Activated T-helper 2 cell treated with anti-CD3 and anti-CD28 coated beads, Interferon-gamma antibody, Interleukin-2, Interleukin-4, amounts not matched to agents 10 μg/mL and 5 μg/mL and 100 μg/mL, durations not matched to agents 14 hours and 24 hours and 36 hours (primary cell): ENCODE data around the gene SKOR1. TPM values are rescaled to one million over a fixed set of nuclear protein-coding genes. Genes with fewer than 3 reads are reported as not detected.

Source experiments
- DNase-seq: peaks from one replicate; pipeline ENCODE4 v3.0.0; 2021; ENCODE audit warnings: low spot score
- H3K27ac Mint-ChIP-seq: one replicate; pipeline ENCODE4 v1.8.0; 2021; ENCODE audit warnings: mixed read lengths
- H3K27me3 Mint-ChIP-seq: one replicate; pipeline ENCODE4 v1.8.0; 2021; ENCODE audit warnings: low read depth, mixed read lengths
- H3K36me3 Mint-ChIP-seq: one replicate; pipeline ENCODE4 v1.8.0; 2021; ENCODE audit warnings: low read depth, mixed read lengths
- H3K4me1 Mint-ChIP-seq: one replicate; pipeline ENCODE4 v1.8.0; 2021; ENCODE audit warnings: low read depth, mixed read lengths
- H3K4me3 Mint-ChIP-seq: one replicate; pipeline ENCODE4 v1.8.0; 2021; ENCODE audit warnings: low read depth, mild to moderate bottlenecking, moderate library complexity, mixed read lengths
- H3K9me3 Mint-ChIP-seq: one replicate; pipeline ENCODE4 v1.8.0; 2021; ENCODE audit warnings: mixed read lengths
- intact Hi-C: fragments of 100-400 bp; cut with micrococcal nuclease; formaldehyde crosslinking; loops from one replicate; pipeline ENCODE4 v1.15.1; 2023
- total RNA-seq: library from RNA; stranded (reverse); gene quantifications from 2 replicates; pipeline ENCODE4 v1.2.3, GENCODE V29; 2022

The SKOR1 gene
- total RNA-seq, 1 donor from 2014 or later: 0.21 TPM

DNA sequence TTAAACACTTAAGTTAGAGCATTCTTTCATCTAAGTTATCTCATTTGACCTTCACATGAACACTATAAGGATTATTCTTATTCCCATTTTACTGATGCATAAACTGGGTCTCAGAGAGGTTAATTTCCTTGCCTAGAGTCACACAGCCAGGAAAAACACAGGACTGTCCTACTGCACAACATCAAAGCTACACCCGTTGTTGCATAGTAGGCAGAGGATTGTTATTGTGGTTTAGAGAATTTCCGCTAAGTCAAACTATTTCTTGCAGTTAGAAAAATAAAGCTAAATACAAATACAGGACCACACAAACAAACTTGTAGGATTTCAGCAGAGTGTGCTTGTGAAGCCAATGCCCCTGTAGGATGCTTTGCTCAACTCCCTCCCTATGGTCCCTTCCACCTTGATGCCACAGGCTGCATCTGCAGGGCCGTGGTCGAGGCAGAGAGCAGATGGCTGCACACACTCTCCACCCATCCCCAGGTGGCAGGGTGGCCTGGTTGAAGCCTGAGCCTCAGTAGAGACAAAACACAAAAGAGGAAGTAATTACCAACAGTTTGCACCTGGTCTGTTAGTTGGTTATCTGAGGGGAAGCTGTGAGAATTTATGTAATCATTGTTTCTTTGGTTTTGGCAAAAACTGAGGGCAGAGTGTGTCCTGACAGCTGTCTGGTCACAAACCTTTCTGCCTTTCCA is 41.1 kb upstream of the SKOR1 start:
- peaks cover 19% of the 10 kb centered on the region for H3K4me1 Mint-ChIP-seq
- H3K27ac Mint-ChIP-seq: no peak overlapping the region
- DNase-seq: no peak
- H3K4me3 Mint-ChIP-seq: no peak overlapping the region
- intact Hi-C loops: no loop called here
- no peaks in the 10 kb centered on the region for H3K27me3 Mint-ChIP-seq
- H3K36me3 Mint-ChIP-seq: peaks cover 5% of the 10 kb centered on the region
- H3K9me3 Mint-ChIP-seq: no peaks in the 10 kb centered on the region

DNA sequence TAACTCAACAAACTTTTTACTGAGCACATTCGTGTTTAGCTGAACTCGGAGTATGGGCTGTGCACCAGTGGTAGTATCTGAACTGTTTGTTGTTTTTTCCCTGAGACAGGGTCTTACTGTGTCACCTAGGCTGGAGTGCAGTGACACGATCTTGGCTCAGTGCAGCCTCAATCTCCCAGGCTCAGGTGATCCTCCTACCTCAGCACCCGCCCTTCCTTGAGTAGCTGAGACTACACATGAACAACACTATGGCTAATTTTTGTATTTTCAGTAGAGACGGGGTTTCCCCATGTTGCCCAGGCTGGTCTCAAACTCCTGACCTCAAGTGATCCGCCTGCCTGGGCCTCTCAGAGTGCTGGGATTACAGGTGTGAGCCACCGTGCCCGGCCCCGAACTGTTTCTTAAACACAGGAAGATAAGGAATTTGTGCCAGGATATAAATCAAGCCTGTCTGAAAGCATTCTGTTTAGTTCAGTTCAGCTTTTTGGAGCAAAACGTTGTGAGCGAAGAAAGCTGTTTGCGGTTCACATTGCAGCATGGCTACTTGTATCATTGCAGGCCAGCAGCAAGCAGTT is 40.4 kb upstream of the SKOR1 start:
- intact Hi-C loops: no loop called here
- Mint-ChIP-seq H3K36me3 (peaks cover 5% of the 10 kb centered on the region), H3K4me3 (no peak overlapping the region), H3K4me1 (peaks cover 19% of the 10 kb centered on the region), H3K27ac (no peak overlapping the region), H3K9me3 (no peaks in the 10 kb centered on the region), H3K27me3 (no peaks in the 10 kb centered on the region)
- no peak for DNase-seq

DNA sequence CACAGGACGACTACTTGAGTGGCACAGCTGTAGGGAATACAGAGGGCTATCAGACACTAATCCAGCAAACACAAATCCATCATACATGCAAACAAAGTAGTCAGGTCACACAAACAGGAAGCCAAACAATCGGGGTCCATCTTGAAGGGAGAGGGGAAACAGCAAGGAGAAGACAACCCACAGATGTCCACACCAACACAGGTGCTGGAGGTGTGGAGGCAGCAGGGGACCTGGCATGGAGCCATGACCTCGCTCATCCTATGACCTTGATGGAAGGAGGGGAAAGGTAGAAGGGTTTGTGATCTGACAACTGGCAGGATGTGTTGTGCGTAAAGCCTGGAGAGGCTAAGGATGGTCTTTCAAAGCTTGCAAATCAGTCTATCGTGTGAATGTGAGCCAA is 39.9 kb upstream of the SKOR1 start:
- no peak overlapping the region for H3K27ac Mint-ChIP-seq
- H3K4me3 Mint-ChIP-seq: no peak overlapping the region
- no peaks in the 10 kb centered on the region for H3K27me3 Mint-ChIP-seq
- H3K36me3 Mint-ChIP-seq: peaks cover 5% of the 10 kb centered on the region
- intact Hi-C loops: no loop called here
- DNase-seq: no peak
- H3K9me3 Mint-ChIP-seq: no peaks in the 10 kb centered on the region
- peaks cover 19% of the 10 kb centered on the region for H3K4me1 Mint-ChIP-seq

DNA sequence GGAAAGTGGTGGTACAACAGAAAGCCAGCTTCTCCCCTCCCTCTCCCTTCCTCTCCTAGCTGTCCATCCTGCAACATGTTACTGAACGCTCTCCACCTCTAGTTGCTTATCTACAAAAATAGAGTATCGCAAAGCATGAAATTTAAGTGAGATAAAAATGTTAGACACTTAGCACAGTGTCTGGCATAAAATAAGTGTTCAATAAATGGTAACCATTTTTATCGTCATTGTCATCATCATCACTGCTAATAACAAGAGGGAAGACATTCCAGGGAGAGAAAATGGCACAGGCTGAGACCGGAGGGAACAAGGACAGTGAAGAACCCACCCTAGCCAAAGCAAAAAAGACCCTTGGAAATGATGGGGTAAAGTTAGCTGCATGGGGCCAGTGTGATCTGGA is 38.7 kb upstream of the SKOR1 start:
- Mint-ChIP-seq H3K4me3 (no peak overlapping the region), H3K4me1 (peaks cover 19% of the 10 kb centered on the region), H3K27me3 (no peaks in the 10 kb centered on the region), H3K36me3 (peaks cover 5% of the 10 kb centered on the region), H3K27ac (no peak overlapping the region), H3K9me3 (no peaks in the 10 kb centered on the region)
- intact Hi-C loops: no loop called here
- DNase-seq: no peak

DNA sequence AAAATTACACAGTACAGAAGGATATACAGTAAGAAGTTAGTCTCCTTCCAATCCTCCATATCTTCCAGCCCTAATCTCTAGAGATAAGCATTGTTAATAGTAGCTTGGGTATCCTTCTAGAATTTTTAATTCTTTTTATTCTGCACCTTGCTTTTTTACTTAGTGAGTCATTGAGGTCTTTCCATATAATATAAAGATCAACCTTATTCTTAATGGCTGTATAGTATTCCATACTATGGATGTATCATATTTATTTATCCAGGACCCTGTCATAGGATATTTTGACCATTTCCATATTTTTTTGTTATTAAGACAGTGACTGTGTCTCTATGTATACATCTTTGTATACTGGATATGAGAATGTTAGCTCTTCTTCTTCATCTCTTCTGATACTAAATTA is 36.3 kb upstream of the SKOR1 start:
- peaks cover 9% of the 10 kb centered on the region for H3K4me1 Mint-ChIP-seq
- H3K27ac Mint-ChIP-seq: no peak overlapping the region
- no peaks in the 10 kb centered on the region for H3K36me3 Mint-ChIP-seq
- H3K9me3 Mint-ChIP-seq: no peaks in the 10 kb centered on the region
- no peaks in the 10 kb centered on the region for H3K27me3 Mint-ChIP-seq
- DNase-seq: no peak
- no peak overlapping the region for H3K4me3 Mint-ChIP-seq
- intact Hi-C loops: no loop called here

DNA sequence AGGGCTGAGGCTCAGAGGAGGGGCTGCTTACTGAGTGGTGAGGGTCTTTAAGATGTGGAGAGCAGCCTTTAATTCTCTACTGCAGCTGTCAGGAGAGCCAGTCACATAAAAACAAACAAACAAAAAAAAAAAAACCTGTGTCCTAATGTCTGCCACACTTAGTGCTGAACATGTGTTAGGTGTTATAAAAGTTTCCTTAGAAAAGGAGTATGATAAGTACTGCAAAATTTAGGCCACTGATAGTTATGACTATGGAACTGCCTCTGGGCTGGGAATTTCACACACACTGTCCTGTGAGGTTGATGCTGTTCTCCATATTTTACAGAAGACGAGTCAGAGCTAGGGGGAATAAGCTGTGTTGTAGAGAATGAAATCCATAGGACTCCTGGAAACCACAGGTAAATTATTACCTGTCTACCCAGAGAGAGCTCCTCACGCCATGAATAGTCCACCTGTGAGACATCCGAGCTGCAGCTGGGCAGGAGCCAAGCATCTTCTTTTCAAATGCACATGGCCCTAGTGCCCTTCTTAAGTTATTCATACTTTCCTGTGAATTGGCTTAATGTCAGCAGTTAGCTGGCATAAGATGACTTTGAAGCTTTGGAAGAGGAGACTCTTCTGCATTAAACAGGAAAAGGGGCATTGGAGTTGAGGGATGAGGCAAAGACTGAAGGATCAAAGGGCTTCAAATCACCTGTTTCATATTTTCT is 34.5 kb upstream of the SKOR1 start:
- peaks cover 11% of the 10 kb centered on the region for H3K9me3 Mint-ChIP-seq

DNA sequence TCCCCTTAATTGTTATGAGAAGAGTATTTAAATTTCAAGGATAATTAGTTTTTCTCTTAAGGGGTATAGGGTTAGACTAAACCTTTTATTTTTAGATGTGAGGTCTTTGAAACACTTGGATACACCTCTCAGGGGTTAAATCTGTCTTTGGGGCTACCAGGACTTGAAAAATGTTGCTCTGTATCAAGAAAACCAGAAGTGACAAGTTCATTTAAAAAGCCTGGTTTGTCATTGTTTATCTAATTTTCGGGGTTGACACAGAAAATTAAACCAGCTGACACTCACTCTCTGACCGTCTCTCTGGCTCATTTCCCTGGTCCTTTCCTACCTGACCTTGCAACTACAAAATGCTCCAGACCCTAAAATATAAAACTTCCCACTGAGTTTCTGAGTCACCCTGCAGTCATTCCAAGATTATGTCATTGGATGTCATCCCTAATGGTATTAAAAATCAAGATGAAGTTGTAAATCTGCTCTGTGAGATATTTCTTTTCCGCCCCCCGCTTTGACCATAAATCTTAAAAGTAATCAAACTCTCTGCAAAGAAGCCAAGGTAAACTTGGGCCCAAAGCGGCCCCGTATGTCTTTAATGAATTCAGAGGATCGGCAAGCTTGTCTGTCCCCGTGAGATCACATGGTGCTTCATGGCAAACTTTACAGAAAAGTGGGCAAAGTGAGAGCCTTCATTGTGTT is 32.9 kb upstream of the SKOR1 start:
- no peak overlapping the region for H3K27ac Mint-ChIP-seq
- H3K4me1 Mint-ChIP-seq: no peaks in the 10 kb centered on the region
- H3K4me3 Mint-ChIP-seq: no peak overlapping the region
- intact Hi-C loops: no loop called here
- H3K9me3 Mint-ChIP-seq: peaks cover 16% of the 10 kb centered on the region
- H3K27me3 Mint-ChIP-seq: no peaks in the 10 kb centered on the region
- H3K36me3 Mint-ChIP-seq: peaks cover 10% of the 10 kb centered on the region
- DNase-seq: no peak

More for the DNA sequence above, 34.5 kb upstream of the SKOR1 start:
- Mint-ChIP-seq H3K4me3 (no peak overlapping the region), H3K27ac (no peak overlapping the region), H3K27me3 (no peaks in the 10 kb centered on the region), H3K4me1 (no peaks in the 10 kb centered on the region), H3K36me3 (peaks cover 10% of the 10 kb centered on the region)
- DNase-seq: no peak
- intact Hi-C loops: no loop called here

DNA sequence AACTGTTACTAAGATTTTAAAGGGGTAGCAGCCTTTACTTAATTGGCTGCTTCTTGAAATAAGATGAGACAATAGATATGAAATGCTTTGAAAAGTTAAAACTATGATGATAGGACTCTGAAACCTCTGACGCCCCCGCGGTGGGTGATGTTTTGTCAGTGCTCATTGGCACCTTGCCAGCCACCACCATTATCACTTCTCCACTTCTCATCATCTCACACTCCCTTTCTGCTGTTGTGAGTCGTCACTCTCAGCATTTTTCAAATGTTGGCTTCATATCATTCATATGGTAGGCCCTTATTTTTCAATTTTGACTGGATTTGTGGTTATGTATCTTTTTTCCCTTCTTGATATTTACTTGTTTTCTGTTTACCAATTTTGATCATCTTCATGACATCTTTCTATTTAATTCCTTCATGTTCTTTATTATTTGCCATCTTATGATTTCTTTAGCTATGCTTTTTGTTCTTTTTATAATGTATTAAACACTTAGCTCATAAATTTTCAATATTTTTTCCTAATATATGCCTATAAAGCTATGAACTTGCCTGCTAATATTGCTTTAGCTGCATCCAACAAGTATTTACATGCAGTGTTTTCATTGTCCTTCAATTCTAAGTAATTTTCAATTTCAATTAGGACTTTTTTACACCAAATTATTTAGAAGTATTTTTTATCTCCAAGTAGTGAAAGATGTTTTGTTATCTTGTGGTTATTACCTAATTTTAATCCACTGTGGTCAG is 30.3 kb upstream of the SKOR1 start:
- intact Hi-C loops: no loop called here
- H3K27ac Mint-ChIP-seq: no peak overlapping the region
- no peak for DNase-seq
- no peaks in the 10 kb centered on the region for H3K4me1 Mint-ChIP-seq
- peaks cover 16% of the 10 kb centered on the region for H3K9me3 Mint-ChIP-seq
- H3K4me3 Mint-ChIP-seq: no peak overlapping the region
- no peaks in the 10 kb centered on the region for H3K27me3 Mint-ChIP-seq
- peaks cover 10% of the 10 kb centered on the region for H3K36me3 Mint-ChIP-seq

DNA sequence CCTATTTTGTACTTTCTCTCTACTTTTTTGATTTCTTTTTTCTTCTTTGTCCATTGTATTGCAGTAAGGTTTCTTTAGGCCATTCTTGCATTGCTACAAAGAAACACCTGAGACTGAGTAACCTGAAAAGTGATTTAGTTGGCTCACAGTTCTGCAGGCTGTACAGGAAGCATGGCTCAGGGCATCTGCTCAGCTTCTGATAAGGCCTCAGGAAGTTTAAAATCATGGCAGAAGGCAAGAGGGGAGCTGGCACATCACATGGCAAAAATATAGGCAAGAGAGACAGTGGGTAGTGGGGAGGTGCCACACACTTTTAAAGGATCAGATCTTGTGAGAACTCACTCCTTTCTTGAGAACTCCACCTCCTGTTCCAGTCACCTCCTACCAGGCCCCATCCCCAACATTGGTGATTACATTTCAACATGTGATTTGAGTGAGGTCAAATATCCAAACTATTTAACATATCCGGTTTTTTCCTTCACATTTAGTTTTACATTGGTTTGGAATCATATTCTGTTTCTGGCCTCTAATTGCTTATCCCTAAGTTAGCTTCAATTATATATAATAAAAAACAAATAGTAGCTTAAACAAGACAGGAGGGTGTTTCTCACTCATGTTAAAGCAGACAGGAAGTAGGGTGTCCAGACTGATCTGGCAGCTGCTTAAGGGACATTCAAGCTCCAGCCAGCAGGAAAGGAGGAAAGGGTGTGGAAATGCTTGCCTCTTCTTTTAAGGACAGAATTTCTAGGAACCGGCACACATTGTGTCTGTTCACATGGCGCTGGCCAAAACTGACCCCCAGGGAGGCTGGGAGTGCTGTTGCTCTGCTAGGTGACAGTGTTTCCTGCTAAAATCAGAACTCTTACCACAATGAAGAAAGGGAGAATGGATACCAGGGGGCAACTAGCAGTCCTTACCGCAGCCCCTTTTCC is 28.8 kb upstream of the SKOR1 start:
- no peaks in the 10 kb centered on the region for H3K4me1 Mint-ChIP-seq
- H3K27me3 Mint-ChIP-seq: no peaks in the 10 kb centered on the region
- intact Hi-C loops: no loop called here
- H3K27ac Mint-ChIP-seq: no peak overlapping the region
- peaks cover 16% of the 10 kb centered on the region for H3K9me3 Mint-ChIP-seq
- H3K4me3 Mint-ChIP-seq: no peak overlapping the region
- peaks cover 10% of the 10 kb centered on the region for H3K36me3 Mint-ChIP-seq
- no peak for DNase-seq

DNA sequence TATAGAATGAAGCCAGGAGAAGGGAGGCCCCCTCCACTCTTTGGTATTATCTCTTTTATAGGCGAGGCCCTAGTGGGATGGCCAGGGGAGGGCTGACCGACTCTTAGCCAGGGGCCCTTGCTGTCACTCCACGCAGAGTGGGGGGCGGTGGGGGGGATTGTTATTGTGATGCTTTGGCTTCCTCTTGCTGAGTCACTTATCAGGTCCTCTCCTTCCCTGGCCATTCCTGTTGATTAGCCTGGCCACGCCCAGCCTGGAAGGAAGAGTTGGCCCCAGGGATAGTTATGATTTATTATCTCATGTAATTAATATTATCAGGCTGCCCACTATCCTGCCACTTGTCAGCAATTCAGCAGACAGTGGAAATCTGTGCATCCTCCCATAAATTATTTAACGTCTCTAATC is 25.5 kb upstream of the SKOR1 start:
- Mint-ChIP-seq H3K27me3 (no peaks in the 10 kb centered on the region), H3K36me3 (peaks cover 5% of the 10 kb centered on the region), H3K4me1 (no peaks in the 10 kb centered on the region), H3K27ac (no peak overlapping the region), H3K4me3 (no peak overlapping the region), H3K9me3 (peaks cover 15% of the 10 kb centered on the region)
- no peak for DNase-seq
- intact Hi-C loops: no loop called here

DNA sequence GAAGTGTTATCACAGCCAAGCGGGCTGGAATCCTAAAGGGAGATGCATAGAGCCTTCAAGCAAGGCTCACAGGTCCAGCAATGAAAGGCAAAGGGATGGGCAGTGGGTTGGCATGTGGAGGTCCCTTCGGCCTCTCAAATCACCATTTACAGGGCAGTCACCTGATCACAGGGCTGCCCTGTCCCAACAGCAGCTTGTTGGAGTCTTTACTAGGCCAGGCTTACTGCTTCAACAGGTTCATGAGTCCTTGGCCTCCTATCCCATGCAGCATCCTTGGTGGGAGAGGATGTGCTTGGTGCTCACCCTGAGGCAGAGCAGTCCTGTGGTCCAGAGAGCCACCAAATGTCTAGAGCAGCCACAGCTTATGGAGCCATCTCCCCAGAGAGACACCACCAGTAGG is 24.2 kb upstream of the SKOR1 start:
- peaks cover 1% of the 10 kb centered on the region for H3K9me3 Mint-ChIP-seq
- H3K27ac Mint-ChIP-seq: no peak overlapping the region
- H3K36me3 Mint-ChIP-seq: no peaks in the 10 kb centered on the region
- intact Hi-C loops: no loop called here
- H3K4me3 Mint-ChIP-seq: no peak overlapping the region
- no peaks in the 10 kb centered on the region for H3K4me1 Mint-ChIP-seq
- no peaks in the 10 kb centered on the region for H3K27me3 Mint-ChIP-seq
- DNase-seq: no peak
